ENCODE results near the gene PRKG1. TPM values are rescaled to one million over a fixed set of nuclear protein-coding genes. Genes with fewer than 3 reads are reported as not detected.
A peak's percentile ranks its signal among the peaks of the same experiment; 100 is the strongest.

The PRKG1 gene
- total and polyA plus RNA-seq, 7 experiments from 2014 or later = 0.19 TPM; not detected in 6

DNA sequence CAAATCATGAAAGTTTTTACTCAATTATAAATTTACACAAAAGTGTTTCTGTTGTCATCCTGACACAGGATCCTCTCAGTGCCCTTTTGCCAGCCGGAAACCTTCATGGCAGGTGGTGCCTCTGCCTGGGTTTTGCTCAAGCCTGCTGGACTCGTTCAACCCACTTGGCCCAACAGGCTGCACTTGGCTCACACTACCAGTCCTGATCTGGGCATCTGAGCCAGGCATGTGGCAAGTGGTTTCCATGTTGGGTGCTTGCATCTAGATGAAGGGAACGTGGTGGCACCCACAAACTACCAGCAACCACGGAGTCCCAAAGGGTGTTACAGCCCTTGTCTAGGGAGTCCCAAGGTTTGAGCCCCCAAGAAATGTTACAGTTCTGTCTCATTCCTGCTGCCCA, 787.4 kb downstream of the PRKG1 start:
- Histone ChIP-seq H3K4me3 (ENCODE audit: low read length) (no peak overlapping the region), H3K27me3 (ENCODE audit: control insufficient read depth in 2 of 2, insufficient read depth in 2 of 2, low read length in 2 of 2) (no peaks in the 10 kb centered on the region), H3K36me3 (ENCODE audit: control insufficient read depth in 2 of 3, insufficient read depth in 3 of 3, low read length in 3 of 3) (no peaks in the 10 kb centered on the region), H3K9me3 (ENCODE audit: control insufficient read depth in 2 of 3, low read length in 3 of 3) (no peaks in the 10 kb centered on the region), H3K27ac (ENCODE audit: low read depth, low read length) (no peak overlapping the region), H3K4me1 (ENCODE audit: control insufficient read depth in 2 of 2, insufficient read depth in 2 of 2, low read length in 2 of 2) (no peaks in the 10 kb centered on the region)
- Mint-ChIP-seq H3K4me3 (no peak overlapping the region), H3K27me3 (no peaks in the 10 kb centered on the region), H3K36me3 (no peaks in the 10 kb centered on the region), H3K27ac (no peak overlapping the region), H3K9me3 (peaks cover 0 to 2% (median 0%) of the 10 kb centered on the region in 11 donors), H3K4me1 (no peaks in the 10 kb centered on the region)
- intact Hi-C loops (cut with micrococcal nuclease) = no loop called here
- DNase-seq (no peak), ATAC-seq (no peak)
- ChIA-PET POLR2A (no interaction called here), CTCF (no interaction called here)

DNA sequence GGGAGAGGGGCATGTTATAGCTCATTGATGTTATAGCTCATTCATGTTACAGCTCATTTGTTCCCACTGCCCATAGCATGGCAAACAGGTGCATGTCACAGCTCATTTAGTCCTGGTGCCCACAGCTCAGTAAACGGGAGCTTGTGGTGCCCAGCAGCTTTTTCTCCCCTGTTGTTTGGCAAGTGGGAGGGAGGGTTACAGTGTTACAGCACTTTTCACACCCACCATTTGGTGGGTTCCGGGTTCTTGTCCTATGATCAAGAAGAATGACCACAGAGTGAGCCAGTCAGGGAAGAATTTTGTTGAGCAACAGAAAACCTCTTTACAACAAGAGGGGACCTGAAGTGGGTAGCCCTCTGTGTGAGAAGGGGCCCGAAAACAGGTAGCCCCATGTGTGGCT, 787.9 kb downstream of the PRKG1 start:
- no peak overlapping the region for H3K27ac Mint-ChIP-seq
- H3K36me3 Mint-ChIP-seq = no peaks in the 10 kb centered on the region
- CTCF ChIA-PET = no interaction called here
- Histone ChIP-seq H3K9me3 (ENCODE audit: control insufficient read depth in 2 of 3, low read length in 3 of 3) (no peaks in the 10 kb centered on the region), H3K27ac (ENCODE audit: low read depth, low read length) (no peak overlapping the region), H3K4me1 (ENCODE audit: control insufficient read depth in 2 of 2, insufficient read depth in 2 of 2, low read length in 2 of 2) (no peaks in the 10 kb centered on the region), H3K27me3 (ENCODE audit: control insufficient read depth in 2 of 2, insufficient read depth in 2 of 2, low read length in 2 of 2) (no peaks in the 10 kb centered on the region), H3K36me3 (ENCODE audit: control insufficient read depth in 2 of 3, insufficient read depth in 3 of 3, low read length in 3 of 3) (no peaks in the 10 kb centered on the region), H3K4me3 (ENCODE audit: low read length) (no peak overlapping the region)
- DNase-seq (no peak), ATAC-seq (no peak)
- H3K4me3 Mint-ChIP-seq = no peak overlapping the region
- intact Hi-C loops (cut with micrococcal nuclease) = no loop called here
- no peaks in the 10 kb centered on the region for H3K4me1 Mint-ChIP-seq
- POLR2A ChIA-PET = no interaction called here
- H3K9me3 Mint-ChIP-seq = peaks cover 0 to 5% (median 0%) of the 10 kb centered on the region in 11 donors
- H3K27me3 Mint-ChIP-seq = peaks cover 0 to 3% (median 0%) of the 10 kb centered on the region in 5 donors

DNA sequence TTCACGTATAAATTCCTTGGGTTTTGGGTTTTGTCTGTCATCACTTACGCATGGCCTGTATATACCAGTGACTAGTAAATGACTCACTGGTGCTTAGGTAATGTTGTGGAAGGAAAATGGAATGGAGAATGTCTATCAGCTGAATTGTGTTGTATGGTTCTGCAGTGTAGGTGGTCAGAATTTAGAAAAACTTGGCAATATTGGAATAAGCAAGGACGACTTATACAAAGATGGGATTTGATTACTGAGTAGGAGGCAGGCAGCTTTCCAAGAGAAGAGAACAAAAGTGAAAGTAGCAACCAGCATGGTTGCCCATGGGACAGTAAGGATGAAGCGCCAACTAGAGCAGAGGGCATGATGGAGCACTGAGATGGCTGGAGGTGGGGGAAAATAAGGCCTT, 793.7 kb downstream of the PRKG1 start:
- Histone ChIP-seq H3K4me1 (ENCODE audit: control insufficient read depth in 2 of 2, insufficient read depth in 2 of 2, low read length in 2 of 2) (no peaks in the 10 kb centered on the region), H3K36me3 (ENCODE audit: control insufficient read depth in 2 of 3, insufficient read depth in 3 of 3, low read length in 3 of 3) (no peaks in the 10 kb centered on the region), H3K4me3 (ENCODE audit: low read length) (no peak overlapping the region), H3K27me3 (ENCODE audit: control insufficient read depth in 2 of 2, insufficient read depth in 2 of 2, low read length in 2 of 2) (no peaks in the 10 kb centered on the region), H3K9me3 (ENCODE audit: control insufficient read depth in 2 of 3, low read length in 3 of 3) (no peaks in the 10 kb centered on the region), H3K27ac (ENCODE audit: low read depth, low read length) (no peak overlapping the region)
- Mint-ChIP-seq H3K9me3 (peaks cover 0 to 8% (median 0%) of the 10 kb centered on the region in 11 donors), H3K36me3 (no peaks in the 10 kb centered on the region), H3K4me1 (peaks cover 0 to 3% (median 0%) of the 10 kb centered on the region in 7 donors), H3K4me3 (no peak overlapping the region), H3K27ac (no peak overlapping the region), H3K27me3 (peaks cover 0 to 12% (median 0%) of the 10 kb centered on the region in 5 donors)
- intact Hi-C loops (cut with micrococcal nuclease) = no loop called here
- ATAC-seq (no peak), DNase-seq (no peak)
- CTCF ChIA-PET = no interaction called here
- POLR2A ChIA-PET = no interaction called here

DNA sequence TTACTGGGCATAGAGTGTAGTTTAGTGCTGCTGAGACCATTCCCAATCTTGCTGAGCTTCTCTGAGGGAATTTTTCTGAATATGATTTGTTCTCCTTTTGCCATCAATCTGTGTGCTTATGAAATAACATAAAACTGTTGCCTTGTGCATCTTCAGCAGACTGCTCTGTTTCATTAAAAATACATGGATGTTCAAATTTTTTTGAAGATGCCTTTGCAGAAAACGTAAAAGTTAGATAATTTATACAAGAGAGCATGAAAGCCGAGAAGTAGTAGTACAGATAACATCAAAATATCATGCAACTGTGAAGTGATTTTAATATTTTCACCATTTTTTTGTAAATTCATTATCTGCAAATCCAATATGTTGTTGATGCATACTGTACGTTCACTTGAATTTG, 799.8 kb downstream of the PRKG1 start:
- ChIA-PET CTCF (no interaction called here), POLR2A (no interaction called here)
- Histone ChIP-seq H3K4me1 (ENCODE audit: control insufficient read depth in 2 of 2, insufficient read depth in 2 of 2, low read length in 2 of 2) (peaks cover 0 to 4% of the 10 kb centered on the region in 2 donors), H3K27me3 (ENCODE audit: control insufficient read depth in 2 of 2, insufficient read depth in 2 of 2, low read length in 2 of 2) (no peaks in the 10 kb centered on the region), H3K9me3 (ENCODE audit: control insufficient read depth in 2 of 3, low read length in 3 of 3) (no peaks in the 10 kb centered on the region), H3K4me3 (ENCODE audit: low read length) (no peak overlapping the region), H3K27ac (ENCODE audit: low read depth, low read length) (no peak overlapping the region), H3K36me3 (ENCODE audit: control insufficient read depth in 2 of 3, insufficient read depth in 3 of 3, low read length in 3 of 3) (no peaks in the 10 kb centered on the region)
- Mint-ChIP-seq H3K4me1 (peaks cover 0 to 10% (median 2%) of the 10 kb centered on the region in 7 donors), H3K27ac (no peak overlapping the region), H3K9me3 (no peaks in the 10 kb centered on the region), H3K4me3 (no peak overlapping the region), H3K27me3 (peaks cover 0 to 11% (median 0%) of the 10 kb centered on the region in 5 donors), H3K36me3 (no peaks in the 10 kb centered on the region)
- ATAC-seq = no peak
- intact Hi-C loops (cut with micrococcal nuclease) = no loop called here
- no peak for DNase-seq

DNA sequence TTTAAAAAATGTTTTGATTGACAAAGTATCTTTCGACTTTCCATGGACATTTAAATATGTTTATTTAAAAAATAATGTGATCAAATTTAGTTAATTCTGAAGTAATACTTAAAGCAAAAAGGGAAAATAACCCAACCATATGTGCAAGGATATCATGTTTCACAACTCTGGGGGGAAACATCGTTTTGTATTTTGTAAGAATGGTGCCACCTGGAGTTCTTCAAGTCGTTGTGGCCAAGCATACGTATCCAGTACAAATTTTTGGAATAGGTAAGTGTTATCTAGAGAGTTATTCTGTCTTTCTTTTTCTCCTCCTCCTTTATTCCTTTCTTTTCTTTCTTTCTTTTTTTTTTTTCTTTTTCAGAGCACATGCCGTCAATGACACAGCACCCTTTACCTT, 801.3 kb downstream of the PRKG1 start:
- Histone ChIP-seq H3K27ac (ENCODE audit: low read depth, low read length) (no peak overlapping the region), H3K4me1 (ENCODE audit: control insufficient read depth in 2 of 2, insufficient read depth in 2 of 2, low read length in 2 of 2) (peaks cover 4 to 6% of the 10 kb centered on the region in 2 donors), H3K27me3 (ENCODE audit: control insufficient read depth in 2 of 2, insufficient read depth in 2 of 2, low read length in 2 of 2) (no peaks in the 10 kb centered on the region), H3K36me3 (ENCODE audit: control insufficient read depth in 2 of 3, insufficient read depth in 3 of 3, low read length in 3 of 3) (no peaks in the 10 kb centered on the region), H3K9me3 (ENCODE audit: control insufficient read depth in 2 of 3, low read length in 3 of 3) (no peaks in the 10 kb centered on the region), H3K4me3 (ENCODE audit: low read length) (no peak overlapping the region)
- Mint-ChIP-seq H3K36me3 (no peaks in the 10 kb centered on the region), H3K9me3 (no peaks in the 10 kb centered on the region), H3K27ac (peak overlapping the region in 1 of 9 donors; percentile 4), H3K27me3 (peaks cover 0 to 10% (median 0%) of the 10 kb centered on the region in 5 donors), H3K4me3 (no peak overlapping the region), H3K4me1 (peaks cover 0 to 18% (median 4%) of the 10 kb centered on the region in 7 donors)
- intact Hi-C loops (cut with micrococcal nuclease) = loop anchor here in 1 of 2 donors (5.0 kb wide), 1 partner anchor 178 kb away; the partner anchor contains the start of gene CSTF2T
- ATAC-seq (no peak), DNase-seq (no peak)
- POLR2A ChIA-PET = no interaction called here
- CTCF ChIA-PET = interaction anchor here (0.7 kb wide), 1 partner anchor 218 kb away, joined by 3 read pairs; no protein-coding TSS in a partner anchor

DNA sequence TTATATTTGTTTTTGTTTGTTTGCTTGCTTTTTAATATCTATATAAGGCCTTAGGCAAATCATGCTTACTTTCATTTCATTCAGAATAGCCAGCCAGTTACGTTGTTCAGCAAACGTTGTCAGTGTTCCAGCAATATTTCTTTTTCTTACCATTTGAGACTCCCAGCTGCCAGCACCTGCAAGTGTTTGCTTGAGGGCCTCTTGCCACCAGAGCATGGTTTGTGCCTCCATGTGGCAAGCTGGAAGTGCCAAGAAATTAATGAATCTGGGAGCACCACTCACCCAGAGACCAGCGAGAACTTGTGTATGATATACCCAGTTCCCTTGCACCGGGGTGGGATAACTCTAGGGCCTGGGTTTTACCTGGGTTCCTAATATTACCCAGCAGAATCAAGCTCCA, 802.2 kb downstream of the PRKG1 start:
- H3K4me3 Mint-ChIP-seq = no peak overlapping the region
- H3K36me3 Mint-ChIP-seq = peaks cover 0 to 2% (median 0%) of the 10 kb centered on the region in 5 donors
- Histone ChIP-seq H3K27ac (ENCODE audit: low read depth, low read length) (no peak overlapping the region), H3K27me3 (ENCODE audit: control insufficient read depth in 2 of 2, insufficient read depth in 2 of 2, low read length in 2 of 2) (no peaks in the 10 kb centered on the region), H3K36me3 (ENCODE audit: control insufficient read depth in 2 of 3, insufficient read depth in 3 of 3, low read length in 3 of 3) (no peaks in the 10 kb centered on the region), H3K4me1 (ENCODE audit: control insufficient read depth in 2 of 2, insufficient read depth in 2 of 2, low read length in 2 of 2) (peaks cover 4 to 6% of the 10 kb centered on the region in 2 donors), H3K4me3 (ENCODE audit: low read length) (no peak overlapping the region), H3K9me3 (ENCODE audit: control insufficient read depth in 2 of 3, low read length in 3 of 3) (no peaks in the 10 kb centered on the region)
- H3K27me3 Mint-ChIP-seq = peaks cover 0 to 7% (median 0%) of the 10 kb centered on the region in 5 donors
- no peak for ATAC-seq
- CTCF ChIA-PET = no interaction called here
- no peak for DNase-seq
- peaks cover 0 to 2% (median 0%) of the 10 kb centered on the region in 11 donors for H3K9me3 Mint-ChIP-seq
- intact Hi-C loops (cut with micrococcal nuclease) = loop anchor here in 1 of 2 donors (5.0 kb wide), 1 partner anchor 179 kb away; the partner anchor contains the start of gene CSTF2T
- POLR2A ChIA-PET = no interaction called here
- no peak overlapping the region for H3K27ac Mint-ChIP-seq
- peaks cover 0 to 18% (median 4%) of the 10 kb centered on the region in 7 donors for H3K4me1 Mint-ChIP-seq

DNA sequence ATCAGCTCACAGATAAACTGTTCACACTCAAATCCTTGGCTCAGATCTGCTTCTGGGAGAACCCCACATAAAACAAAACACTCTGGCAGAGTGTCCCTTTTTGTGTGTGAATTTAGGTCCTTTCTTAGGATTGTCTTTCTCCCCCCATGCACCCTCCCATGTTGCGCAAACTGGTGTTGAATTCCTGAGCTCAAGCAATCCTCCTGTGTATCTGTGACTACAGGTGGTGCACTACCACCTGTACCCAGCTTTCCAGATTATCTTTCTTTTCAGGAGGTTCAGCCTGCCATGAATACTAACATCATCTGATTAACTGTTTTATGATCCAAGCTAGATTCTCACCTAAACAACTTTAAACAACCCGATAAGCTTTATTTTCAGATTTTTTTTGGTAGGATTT, 802.7 kb downstream of the PRKG1 start:
- H3K4me1 ChIP-seq (ENCODE audit: control insufficient read depth in 2 of 2, insufficient read depth in 2 of 2, low read length in 2 of 2) = peaks cover 4 to 6% of the 10 kb centered on the region in 2 donors
- ATAC-seq (no peak), DNase-seq (no peak)
- Mint-ChIP-seq H3K36me3 (peaks cover 0 to 2% (median 0%) of the 10 kb centered on the region in 5 donors), H3K4me3 (no peak overlapping the region), H3K27ac (no peak overlapping the region), H3K9me3 (peaks cover 0 to 2% (median 0%) of the 10 kb centered on the region in 11 donors), H3K4me1 (peaks cover 0 to 18% (median 4%) of the 10 kb centered on the region in 7 donors), H3K27me3 (peaks cover 0 to 7% (median 0%) of the 10 kb centered on the region in 5 donors)
- H3K27me3 ChIP-seq (ENCODE audit: control insufficient read depth in 2 of 2, insufficient read depth in 2 of 2, low read length in 2 of 2) = no peaks in the 10 kb centered on the region
- ChIA-PET POLR2A (no interaction called here), CTCF (no interaction called here)
- intact Hi-C loops (cut with micrococcal nuclease) = loop anchor here in 1 of 2 donors (5.0 kb wide), 1 partner anchor 180 kb away; the partner anchor contains the start of gene CSTF2T
- no peak overlapping the region for H3K4me3 ChIP-seq (ENCODE audit: low read length)
- H3K36me3 ChIP-seq (ENCODE audit: control insufficient read depth in 2 of 3, insufficient read depth in 3 of 3, low read length in 3 of 3) = no peaks in the 10 kb centered on the region
- no peak overlapping the region for H3K27ac ChIP-seq (ENCODE audit: low read depth, low read length)
- H3K9me3 ChIP-seq (ENCODE audit: control insufficient read depth in 2 of 3, low read length in 3 of 3) = no peaks in the 10 kb centered on the region

All from naive thymus-derived CD4-positive, alpha-beta T cell (primary cell).